Measurements from ENCODE around the gene RARRES1. TPM values are rescaled to one million over a fixed set of nuclear protein-coding genes. Genes with fewer than 3 reads are reported as not detected.
A peak's percentile ranks its signal among the peaks of the same experiment; 100 is the strongest.

The RARRES1 gene
- total RNA-seq, 6 donors from 2014 or later, result 7.0 to 44.6 (median 27.7) TPM

DNA sequence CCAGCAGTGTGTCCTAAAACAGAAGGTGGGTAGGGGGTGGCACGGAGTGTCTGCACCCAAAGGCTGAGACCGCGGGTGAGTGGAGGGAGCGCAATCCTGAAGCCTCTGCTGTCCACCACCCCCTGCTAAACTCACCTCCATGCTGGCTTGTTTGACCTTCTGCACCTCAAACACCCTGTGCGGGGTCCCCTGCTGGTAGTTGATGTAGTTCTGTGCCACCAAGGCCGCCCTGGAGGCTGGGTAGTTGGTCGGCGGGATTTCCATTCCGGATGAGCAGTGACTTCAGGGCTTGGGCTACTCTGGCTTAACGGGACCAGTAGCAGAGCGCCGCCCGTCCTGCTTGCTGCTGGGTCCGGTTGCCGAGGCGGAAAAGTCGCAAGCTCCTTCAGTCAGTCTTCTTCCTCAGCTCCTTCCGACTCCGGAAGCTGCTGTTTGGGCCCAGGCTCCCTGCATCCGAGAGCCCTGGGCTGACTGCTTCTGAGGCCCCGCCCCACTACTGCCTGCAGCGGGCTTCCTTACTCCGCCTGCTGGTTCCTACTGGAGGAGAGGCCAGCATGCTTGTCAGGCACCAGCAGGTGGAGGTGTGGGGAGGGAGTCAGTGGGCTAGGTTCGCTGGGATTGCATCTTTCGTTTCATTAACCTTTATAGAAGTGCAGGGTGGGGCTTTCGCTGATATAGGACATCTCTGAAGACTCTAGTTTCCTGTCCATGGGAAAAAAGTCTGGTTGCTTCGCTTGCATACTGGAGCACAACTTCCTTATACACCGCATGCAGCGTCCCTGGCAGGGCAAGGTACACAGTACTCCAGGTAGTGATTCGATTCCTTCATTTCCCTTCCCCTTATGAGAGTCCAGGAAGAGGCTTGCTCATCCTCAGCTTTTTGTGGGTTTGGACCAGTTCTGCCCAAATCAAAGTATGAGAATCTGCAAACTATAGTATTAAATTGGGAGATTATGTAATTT, 59.8 kb downstream of the RARRES1 start, which contains the start of gene LXN:
LXN (minus strand) TSS at position 434 of the 962 bp plus-strand sequence; CDS start at position 264, 170 bp downstream.
- TF ChIP-seq POLR2A (IDR thresholded peaks at IDR 0.05), result peak in 2 of 4 donors; percentile 34 to 74
- peak; percentile 57 to 79 (median 64) for TF ChIP-seq CTCF (IDR thresholded peaks at IDR 0.05)
- no peak for TF ChIP-seq EP300 (IDR thresholded peaks at IDR 0.05)
- peak; percentile 54 to 63 for TF ChIP-seq POLR2AphosphoS5 (IDR thresholded peaks at IDR 0.05)
- H3K4me3 ChIP-seq, result peak within 1 kb of the TSS; percentile 49 to 66 (median 56)
- no peaks in the 10 kb centered on the region for H3K27me3 ChIP-seq
- DNase-seq (peak; percentile 85 to 97), ATAC-seq (ENCODE audit: low FRiP score in 2 of 2) (peak; percentile 98 to 99)
- no peaks in the 10 kb centered on the region for H3K9me3 ChIP-seq
- whole genome bisulfite sequencing, 2 donors, result 7 to 24% methylated on average over 9 to 30 of the region's 30 CpGs
- peak within 1 kb of the TSS; percentile 68 to 91 (median 89) for H3K27ac ChIP-seq
- H3K4me1 ChIP-seq, result peaks cover 4 to 22% (median 15%) of the 10 kb centered on the region in 4 donors
- peaks cover 0 to 19% (median 2%) of the 10 kb centered on the region in 4 donors for H3K36me3 ChIP-seq

DNA sequence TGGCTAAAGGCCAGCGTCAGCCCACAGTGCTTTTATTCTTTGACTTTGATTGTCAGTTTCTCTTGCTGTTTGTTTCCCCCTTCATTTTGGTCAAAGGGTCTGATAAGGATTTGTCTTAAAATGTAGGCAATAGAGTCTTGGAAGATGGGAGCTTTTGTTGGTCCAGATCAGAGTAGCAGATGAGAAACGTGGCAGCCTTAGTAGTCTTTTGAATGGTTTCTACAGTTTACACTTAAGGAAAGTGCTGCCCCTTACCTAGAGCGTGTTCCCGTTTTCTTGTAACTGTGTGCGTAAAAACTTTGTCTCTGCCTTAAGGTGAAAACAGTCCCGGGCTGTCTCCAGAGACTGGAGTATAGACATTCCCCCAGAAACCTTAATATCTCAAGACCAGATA, 60.4 kb downstream of the RARRES1 start:
- Histone ChIP-seq H3K9me3 (no peaks in the 10 kb centered on the region), H3K36me3 (peaks cover 0 to 24% (median 5%) of the 10 kb centered on the region in 4 donors), H3K4me1 (peaks cover 4 to 22% (median 15%) of the 10 kb centered on the region in 4 donors), H3K27ac (peak overlapping the region; percentile 68 to 91 (median 89)), H3K4me3 (peak overlapping the region; percentile 49 to 66 (median 56)), H3K27me3 (no peaks in the 10 kb centered on the region)
- WGBS, 2 donors, result 5 to 10% methylated on average over 6 of the region's 6 CpGs
- DNase-seq (no peak), ATAC-seq (ENCODE audit: low FRiP score in 2 of 2) (peak; percentile 36 to 37)
- TF ChIP-seq POLR2A (IDR thresholded peaks at IDR 0.05) (no peak), CTCF (IDR thresholded peaks at IDR 0.05) (no peak), POLR2AphosphoS5 (IDR thresholded peaks at IDR 0.05) (no peak), EP300 (IDR thresholded peaks at IDR 0.05) (no peak)

DNA sequence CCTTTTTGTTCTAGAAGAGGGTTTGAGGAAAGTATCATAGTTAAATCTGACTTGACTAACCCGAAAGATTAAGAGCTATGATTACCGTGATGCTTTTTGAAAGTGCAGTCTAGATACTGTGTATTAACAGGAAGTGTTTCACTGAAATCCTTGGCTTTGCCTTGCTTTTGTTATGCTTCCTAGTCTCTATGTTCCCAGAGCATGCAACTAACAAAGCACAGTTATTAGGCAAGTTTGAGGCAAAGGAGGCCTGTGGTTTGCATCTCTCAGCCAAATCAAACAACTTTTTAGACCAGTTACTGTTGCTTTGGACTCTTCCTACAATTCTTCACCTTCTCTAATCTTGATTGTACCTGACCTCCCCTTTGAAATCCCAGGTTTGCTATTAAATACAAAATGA, 63.8 kb downstream of the RARRES1 start:
- H3K9me3 ChIP-seq, result no peaks in the 10 kb centered on the region
- peaks cover 4 to 22% (median 16%) of the 10 kb centered on the region in 4 donors for H3K4me1 ChIP-seq
- H3K27ac ChIP-seq, result no peak overlapping the region
- DNase-seq (no peak), ATAC-seq (ENCODE audit: low FRiP score in 2 of 2) (no peak)
- 46 to 59% methylated on average over 2 of the region's 2 CpGs for WGBS, 2 donors
- no peaks in the 10 kb centered on the region for H3K27me3 ChIP-seq
- H3K36me3 ChIP-seq, result peaks cover 0 to 52% (median 6%) of the 10 kb centered on the region in 4 donors
- TF ChIP-seq POLR2AphosphoS5 (IDR thresholded peaks at IDR 0.05), result no peak
- H3K4me3 ChIP-seq, result no peak overlapping the region

DNA sequence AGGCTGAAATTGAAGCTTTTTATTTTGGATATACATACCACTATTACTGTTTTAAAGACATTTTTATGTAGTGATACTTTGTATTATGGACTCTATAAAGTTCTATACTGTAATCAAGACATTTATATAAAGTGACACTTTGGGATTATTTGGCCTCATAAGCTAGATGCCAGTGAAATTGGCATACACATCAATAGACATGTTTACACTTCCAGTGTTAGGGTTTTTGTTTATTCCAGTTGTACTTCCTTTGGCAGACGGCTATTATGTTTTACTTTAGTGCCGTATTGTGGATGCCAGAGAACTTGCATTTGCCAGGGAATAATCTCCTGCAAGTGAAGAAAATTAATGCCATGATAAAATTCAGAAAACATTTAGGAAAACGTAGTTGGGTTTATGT, 65.8 kb downstream of the RARRES1 start:
- ATAC-seq (ENCODE audit: low FRiP score in 2 of 2) (no peak), DNase-seq (no peak)
- Histone ChIP-seq H3K9me3 (no peaks in the 10 kb centered on the region), H3K27me3 (no peaks in the 10 kb centered on the region), H3K4me3 (no peak overlapping the region), H3K36me3 (peaks cover 0 to 72% (median 8%) of the 10 kb centered on the region in 4 donors), H3K27ac (no peak overlapping the region), H3K4me1 (peaks cover 0 to 12% (median 8%) of the 10 kb centered on the region in 4 donors)
- TF ChIP-seq POLR2AphosphoS5 (IDR thresholded peaks at IDR 0.05) (no peak), POLR2A (IDR thresholded peaks at IDR 0.05) (no peak), CTCF (IDR thresholded peaks at IDR 0.05) (no peak), EP300 (IDR thresholded peaks at IDR 0.05) (no peak)
- 63 to 78% methylated on average over 3 of the region's 3 CpGs for WGBS, 2 donors

DNA sequence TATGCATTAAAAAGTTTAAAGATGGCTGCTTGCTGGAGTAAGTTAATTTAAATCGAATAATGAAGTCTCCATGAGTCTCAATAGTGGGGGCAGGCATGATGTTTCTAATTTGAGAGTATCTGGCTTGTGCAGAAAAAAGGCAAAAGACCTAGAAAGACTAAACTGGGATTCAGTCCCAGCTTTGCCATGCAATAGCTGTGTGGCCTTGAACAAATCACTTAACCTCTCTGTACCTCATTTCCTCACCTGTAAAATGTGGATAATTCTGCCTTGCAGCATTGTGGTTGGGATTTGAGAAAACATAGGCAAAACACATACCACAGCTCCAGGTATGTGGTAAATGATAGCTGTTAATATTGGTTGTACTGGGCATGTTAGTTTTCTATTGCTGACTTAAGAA, 68.4 kb downstream of the RARRES1 start:
- DNase-seq (no peak), ATAC-seq (ENCODE audit: low FRiP score in 2 of 2) (no peak)
- TF ChIP-seq EP300 (IDR thresholded peaks at IDR 0.05) (no peak), POLR2AphosphoS5 (IDR thresholded peaks at IDR 0.05) (no peak), CTCF (IDR thresholded peaks at IDR 0.05) (no peak), POLR2A (IDR thresholded peaks at IDR 0.05) (no peak)
- Histone ChIP-seq H3K27me3 (no peaks in the 10 kb centered on the region), H3K9me3 (no peaks in the 10 kb centered on the region), H3K4me1 (peaks cover 0 to 9% (median 5%) of the 10 kb centered on the region in 4 donors), H3K27ac (no peak overlapping the region), H3K4me3 (no peak overlapping the region), H3K36me3 (peaks cover 0 to 77% (median 15%) of the 10 kb centered on the region in 4 donors)
- WGBS, 2 donors, result 94 to 100% methylated on average over 1 of the region's 1 CpG
